Superior temporal gyrus (tissue), 1 donor: Measurements from ENCODE around the gene NLGN4X.

Source experiments
- DNase-seq: peaks from one replicate; pipeline ENCODE4 v3.0.0-alpha.2; 2016; ENCODE audit errors: extremely low spot score

The NLGN4X gene

GRCh38 chrX:5867778-5868177 lies 360.9 kb downstream of the NLGN4X start:
- no peak for DNase-seq

- no peak for DNase-seq
Measured at GRCh38 chrX:5857232-5857631, 371.4 kb downstream of the NLGN4X start.

- no peak for DNase-seq
Measured at GRCh38 chrX:5852941-5853340, 375.7 kb downstream of the NLGN4X start.

- DNase-seq: no peak
Measured at GRCh38 chrX:5842601-5843000, 386.1 kb downstream of the NLGN4X start.
